Endothelial cell of hepatic sinusoid (primary cell): ENCODE data around the gene IER2.

Experiments used
- in situ Hi-C: cut with HindIII; loops from 2 replicates; pipeline ENCODE4 v1.10.0; 2017; ENCODE audit warnings: low sequenced_read_pairs

Gene IER2

GRCh38 chr19:13150187-13150930, at the start of gene IER2, which contains the start of gene STX10:
TSS of gene IER2 (plus strand) at chr19:13150411. CDS start at chr19:13153187, 2,776 bp downstream.
TSS of gene STX10 (minus strand) at chr19:13150375. CDS start at chr19:13150173, 202 bp downstream.
- in situ Hi-C loops = loop anchor here (5.0 kb wide), 1 partner anchor 88 kb away; no protein-coding TSS in a partner anchor

GRCh38 chr19:13100841-13101589, 49.2 kb upstream of the IER2 start:
- in situ Hi-C loops = no loop called here

GRCh38 chr19:13101590-13102415, 48.4 kb upstream of the IER2 start:
- in situ Hi-C loops = no loop called here

- in situ Hi-C loops = no loop called here
Measured at GRCh38 chr19:13102416-13102665, 47.9 kb upstream of the IER2 start.

- in situ Hi-C loops = no loop called here
Measured at GRCh38 chr19:13102666-13103580, 47.3 kb upstream of the IER2 start, which contains the start of gene LYL1. TSS of gene LYL1 (minus strand) at chr19:13102858. CDS start at chr19:13101171, 1,687 bp downstream.

- in situ Hi-C loops = no loop called here
Measured at GRCh38 chr19:13103581-13104359, 46.4 kb upstream of the IER2 start.

- in situ Hi-C loops = no loop called here
Measured at GRCh38 chr19:13104360-13104847, 45.8 kb upstream of the IER2 start.

- in situ Hi-C loops = no loop called here
Measured at GRCh38 chr19:13104848-13105711, 45.1 kb upstream of the IER2 start.

- in situ Hi-C loops = no loop called here
Measured at GRCh38 chr19:13109361-13110098, 40.7 kb upstream of the IER2 start.

- in situ Hi-C loops = no loop called here
Measured at GRCh38 chr19:13110099-13110610, 40.1 kb upstream of the IER2 start.

GRCh38 chr19:13112555-13112954, 37.7 kb upstream of the IER2 start:
- in situ Hi-C loops = no loop called here

- in situ Hi-C loops = no loop called here
Measured at GRCh38 chr19:13115936-13116281, 34.3 kb upstream of the IER2 start.

- in situ Hi-C loops = no loop called here
Measured at GRCh38 chr19:13116282-13117175, 33.7 kb upstream of the IER2 start, which contains the start of gene TRMT1. TSS of gene TRMT1 (minus strand) at chr19:13116740. CDS start at chr19:13116399, 341 bp downstream.

- in situ Hi-C loops = no loop called here
Measured at GRCh38 chr19:13117176-13117771, 32.9 kb upstream of the IER2 start.

- in situ Hi-C loops = no loop called here
Measured at GRCh38 chr19:13117772-13118423, 32.3 kb upstream of the IER2 start, which contains the start of gene NACC1. TSS of gene NACC1 (plus strand) at chr19:13118264. CDS start at chr19:13135208, 16,944 bp downstream.
